Body of pancreas (tissue), 4 donors: Measurements from ENCODE around the gene CEACAM20. TPM values are rescaled to one million over a fixed set of nuclear protein-coding genes. Genes with fewer than 3 reads are reported as not detected.

Source experiments
- ATAC-seq: fragments of 150-250 bp; one replicate; pipeline ENCODE4 v1.9.1; 2016
- DNase-seq, 4 donors: peaks; one replicate each; pipeline ENCODE4 v3.0.0-alpha.2; 2019
- H3K27ac ChIP-seq, 4 donors: fragments of 200-600 bp; sonication (generic); 1 replicate in 3 of 4; 2 replicates in 1 of 4; pipeline versions ENCODE4 v1.5.1 to v1.6.1; 2016 to 2019; ENCODE audit warnings: mild to moderate bottlenecking in 1 of 4, mixed read lengths in 1 of 4, moderate library complexity in 1 of 4
- H3K27me3 ChIP-seq, 2 donors: fragments of 200-600 bp; sonication (generic); one replicate each; pipeline ENCODE4 v1.6.0; 2016; ENCODE audit warnings: mild to moderate bottlenecking in 1 of 2
- H3K36me3 ChIP-seq, 2 donors: fragments of 200-600 bp; sonication (generic); replicated peaks in 1 of 2; 2 replicates each; pipeline ENCODE4 v1.5.1; 2016; ENCODE audit warnings: low read depth in 2 of 2; ENCODE audit not compliant: insufficient read depth in 1 of 2
- H3K4me1 ChIP-seq: fragments of 200-600 bp; sonication (generic); one replicate; pipeline ENCODE4 v1.6.0; 2016
- H3K4me3 ChIP-seq, 2 donors: fragments of 200-600 bp; sonication (generic); 1 replicate in 1 of 2; 2 replicates in 1 of 2; pipeline ENCODE4 v1.5.1; 2016 to 2019
- H3K9me3 ChIP-seq, 3 donors: fragments of 200-600 bp; sonication (generic); 1 replicate in 2 of 3; 2 replicates in 1 of 3; pipeline ENCODE4 v1.5.1; 2016
- POLR2A ChIP-seq, 3 donors: fragments of 450-650 bp; IDR thresholded peaks; one replicate each; pipeline ENCODE4 v1.6.1; 2016; ENCODE audit warnings: antibody characterized with exemption in 3 of 3, mild to moderate bottlenecking in 2 of 3
- WGBS, 2 donors: methylation state at CpG; one replicate each; pipeline ENCODE4 v1.1.5; 2017; 5-methylcytosine and 5-hydroxymethylcytosine counted together
- intact Hi-C: fragments of 100-400 bp; cut with DNase I; formaldehyde crosslinking; loops from one replicate; pipeline ENCODE4 v1.15.1; 2023
- total RNA-seq, 2 donors: library from RNA; depleted of rRNA; stranded (reverse); fragments of >200 nt; gene quantifications; one replicate each; pipeline ENCODE4 v1.1.0, GENCODE V29; 2016
- TF ChIP-seq, protein P1 (sequence below), 7 experiments: fragments of 450-650 bp in 4 of 7; fragments of 200-600 bp in 3 of 7; sonication (generic) in 3 of 7; IDR thresholded peaks; one replicate each; pipeline ENCODE4 v1.5.1; 2016 to 2019; ENCODE audit warnings: antibody characterized with exemption in 7 of 7

Gene CEACAM20
- total RNA-seq, 2 donors from 2014 or later, result not detected

DNA sequence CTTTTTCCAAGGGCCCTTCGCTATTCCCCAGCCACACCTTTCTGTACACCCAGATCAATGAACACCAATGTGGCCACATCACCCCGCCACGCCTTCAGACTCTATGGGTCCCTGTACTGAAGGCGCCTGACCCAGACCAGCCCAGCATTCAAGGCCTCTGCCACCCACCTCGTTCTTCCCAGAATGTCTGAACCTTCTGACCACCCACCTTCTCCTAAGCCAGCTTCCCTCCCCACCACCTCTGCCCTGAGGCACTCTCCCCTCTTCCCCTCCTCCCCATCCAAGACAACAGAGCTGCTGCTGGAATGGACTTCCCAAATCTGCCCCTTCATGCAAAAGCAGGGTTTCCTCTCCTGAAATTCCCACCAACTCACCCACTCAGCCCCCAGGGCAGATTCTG, 3.3 kb upstream of the CEACAM20 start:
- Histone ChIP-seq H3K27me3 (no peaks in the 10 kb centered on the region), H3K27ac (no peak overlapping the region), H3K4me1 (no peaks in the 10 kb centered on the region), H3K9me3 (no peaks in the 10 kb centered on the region), H3K36me3 (no peaks in the 10 kb centered on the region), H3K4me3 (no peak overlapping the region)
- intact Hi-C loops, result no loop called here
- 68 to 72% methylated on average over 5 of the region's 5 CpGs for WGBS, 2 donors
- DNase-seq, result no peak
- TF ChIP-seq POLR2A (IDR thresholded peaks at IDR 0.05), result no peak
- TF ChIP-seq, protein P1, sequence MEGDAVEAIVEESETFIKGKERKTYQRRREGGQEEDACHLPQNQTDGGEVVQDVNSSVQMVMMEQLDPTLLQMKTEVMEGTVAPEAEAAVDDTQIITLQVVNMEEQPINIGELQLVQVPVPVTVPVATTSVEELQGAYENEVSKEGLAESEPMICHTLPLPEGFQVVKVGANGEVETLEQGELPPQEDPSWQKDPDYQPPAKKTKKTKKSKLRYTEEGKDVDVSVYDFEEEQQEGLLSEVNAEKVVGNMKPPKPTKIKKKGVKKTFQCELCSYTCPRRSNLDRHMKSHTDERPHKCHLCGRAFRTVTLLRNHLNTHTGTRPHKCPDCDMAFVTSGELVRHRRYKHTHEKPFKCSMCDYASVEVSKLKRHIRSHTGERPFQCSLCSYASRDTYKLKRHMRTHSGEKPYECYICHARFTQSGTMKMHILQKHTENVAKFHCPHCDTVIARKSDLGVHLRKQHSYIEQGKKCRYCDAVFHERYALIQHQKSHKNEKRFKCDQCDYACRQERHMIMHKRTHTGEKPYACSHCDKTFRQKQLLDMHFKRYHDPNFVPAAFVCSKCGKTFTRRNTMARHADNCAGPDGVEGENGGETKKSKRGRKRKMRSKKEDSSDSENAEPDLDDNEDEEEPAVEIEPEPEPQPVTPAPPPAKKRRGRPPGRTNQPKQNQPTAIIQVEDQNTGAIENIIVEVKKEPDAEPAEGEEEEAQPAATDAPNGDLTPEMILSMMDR (IDR thresholded peaks at IDR 0.05), result no peak
- no peak for ATAC-seq

DNA sequence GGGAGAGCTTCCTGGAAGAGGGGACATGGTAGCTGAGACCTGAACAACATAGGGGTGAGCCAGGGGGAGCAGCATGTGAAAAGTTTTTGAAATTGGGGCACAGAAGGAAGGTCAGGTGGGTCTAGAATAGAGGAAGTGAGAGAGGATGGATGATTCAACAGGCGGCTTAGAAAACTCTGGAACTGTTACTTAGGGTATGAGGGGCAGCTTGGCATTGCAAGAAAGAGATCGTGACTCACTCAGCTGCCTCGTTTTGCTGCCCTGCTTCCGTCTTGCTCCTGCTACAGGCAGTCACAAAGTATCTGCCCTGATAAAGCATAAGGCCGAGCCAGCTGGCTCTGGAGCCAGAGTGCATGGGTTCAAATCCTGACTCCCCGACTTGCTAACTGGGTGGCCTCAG, 1.3 kb upstream of the CEACAM20 start:
- Histone ChIP-seq H3K4me1 (no peaks in the 10 kb centered on the region), H3K27me3 (no peaks in the 10 kb centered on the region), H3K27ac (no peak overlapping the region), H3K9me3 (no peaks in the 10 kb centered on the region), H3K4me3 (no peak overlapping the region), H3K36me3 (no peaks in the 10 kb centered on the region)
- intact Hi-C loops, result no loop called here
- DNase-seq (no peak), ATAC-seq (no peak)
- TF ChIP-seq POLR2A (IDR thresholded peaks at IDR 0.05), result no peak
- TF ChIP-seq, protein P1 (IDR thresholded peaks at IDR 0.05), result no peak
- 51 to 58% methylated on average over 6 of the region's 6 CpGs for WGBS, 2 donors

DNA sequence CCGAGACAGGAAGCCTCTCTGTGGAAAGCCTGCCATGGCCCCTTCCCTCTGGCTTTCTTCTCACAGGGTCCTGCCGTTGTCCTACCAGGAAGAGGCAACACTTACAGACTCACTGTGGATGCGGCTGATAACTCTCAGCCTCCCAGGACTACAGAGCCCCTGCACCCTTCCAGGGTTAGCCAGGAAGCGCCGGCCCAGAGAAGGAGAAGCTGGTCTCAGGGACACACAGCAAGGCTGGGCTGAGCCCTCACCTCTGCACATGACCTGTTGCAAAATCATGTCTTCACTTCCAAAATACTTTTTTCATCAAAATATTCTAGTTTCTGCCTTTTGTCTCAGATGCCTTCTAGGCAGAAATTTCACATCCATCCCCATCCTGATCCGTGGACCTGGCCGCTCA, 1.9 kb downstream of the CEACAM20 start:
- intact Hi-C loops, result no loop called here
- TF ChIP-seq, protein P1 (IDR thresholded peaks at IDR 0.05), result no peak
- TF ChIP-seq POLR2A (IDR thresholded peaks at IDR 0.05), result no peak
- Histone ChIP-seq H3K36me3 (no peaks in the 10 kb centered on the region), H3K4me1 (no peaks in the 10 kb centered on the region), H3K27ac (no peak overlapping the region), H3K27me3 (no peaks in the 10 kb centered on the region), H3K4me3 (no peak overlapping the region), H3K9me3 (no peaks in the 10 kb centered on the region)
- no peak for ATAC-seq
- 63 to 84% methylated on average over 4 to 7 of the region's 7 CpGs for WGBS, 2 donors
- no peak for DNase-seq

DNA sequence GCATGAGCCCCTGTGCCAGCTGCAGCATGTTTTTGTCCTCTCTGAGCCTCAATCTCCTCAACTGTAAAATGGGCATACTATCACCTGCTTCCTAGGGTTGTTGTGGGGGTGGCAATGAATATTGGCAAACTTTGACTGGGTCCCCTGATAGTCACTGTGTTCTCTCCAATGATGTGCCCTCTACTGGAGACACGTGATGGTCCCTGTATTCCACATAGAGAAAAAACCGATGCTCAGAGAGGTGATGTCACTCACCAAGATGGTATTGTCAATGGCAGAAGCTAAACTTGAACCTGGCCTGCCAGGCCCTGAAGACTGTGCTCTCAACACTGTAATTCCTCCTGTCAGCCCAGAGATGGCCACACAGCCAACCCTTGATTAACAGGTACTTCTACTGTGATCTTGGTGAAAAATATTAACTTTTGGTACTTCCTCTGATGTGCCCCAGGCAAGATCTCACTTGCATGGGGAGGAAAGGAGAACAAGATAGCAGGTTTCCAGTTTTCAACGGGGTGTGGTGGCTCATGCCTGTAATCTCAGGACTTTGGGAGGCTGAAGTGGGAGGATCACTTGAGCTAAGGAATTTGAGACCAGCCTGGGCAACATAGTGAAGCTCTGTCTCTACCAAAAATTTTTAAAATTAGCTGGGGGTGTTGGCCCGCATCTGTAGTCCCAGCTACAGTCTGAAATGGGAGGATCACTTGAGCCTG, 3.6 kb downstream of the CEACAM20 start:
- WGBS, 2 donors, result 23 to 24% methylated on average over 4 of the region's 4 CpGs
- H3K27me3 ChIP-seq, result no peaks in the 10 kb centered on the region
- intact Hi-C loops, result no loop called here
- DNase-seq, result no peak
- H3K9me3 ChIP-seq, result no peaks in the 10 kb centered on the region
- H3K36me3 ChIP-seq, result no peaks in the 10 kb centered on the region
- ATAC-seq, result no peak
- H3K4me3 ChIP-seq, result no peak overlapping the region
- TF ChIP-seq, protein P1 (IDR thresholded peaks at IDR 0.05), result no peak
- no peak for TF ChIP-seq POLR2A (IDR thresholded peaks at IDR 0.05)
- H3K4me1 ChIP-seq, result no peaks in the 10 kb centered on the region
- no peak overlapping the region for H3K27ac ChIP-seq

DNA sequence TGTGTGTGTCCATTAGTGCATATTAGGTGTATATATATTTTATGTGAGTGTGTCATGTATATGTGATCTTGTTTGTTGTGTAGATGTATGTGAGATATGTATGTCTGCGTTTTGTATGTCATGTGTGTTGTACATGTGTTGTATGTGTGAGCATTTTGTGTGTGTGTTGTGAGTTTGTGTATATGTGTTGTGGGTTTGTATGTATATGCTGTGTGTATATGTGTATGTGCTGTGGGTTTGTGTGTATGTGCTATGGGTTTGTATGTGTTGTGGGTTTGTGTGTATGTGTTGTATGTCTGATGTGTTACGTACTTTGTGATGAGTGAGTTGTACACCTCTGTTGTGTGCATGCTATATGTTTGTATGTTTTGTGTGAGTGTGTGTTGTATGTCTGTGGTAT, 8.1 kb downstream of the CEACAM20 start:
- H3K4me1 ChIP-seq, result no peaks in the 10 kb centered on the region
- 73 to 76% methylated on average over 2 of the region's 2 CpGs for WGBS, 2 donors
- intact Hi-C loops, result no loop called here
- TF ChIP-seq, protein P1 (IDR thresholded peaks at IDR 0.05), result no peak
- TF ChIP-seq POLR2A (IDR thresholded peaks at IDR 0.05), result no peak
- ATAC-seq, result no peak
- no peak for DNase-seq
- H3K36me3 ChIP-seq, result no peaks in the 10 kb centered on the region
- no peaks in the 10 kb centered on the region for H3K9me3 ChIP-seq
- H3K27ac ChIP-seq, result no peak overlapping the region
- no peaks in the 10 kb centered on the region for H3K27me3 ChIP-seq
- H3K4me3 ChIP-seq, result no peak overlapping the region
